GM21717 (cell line): ENCODE data around the gene DNAJB9.

Experiments
- ATAC-seq: cut with Tn5 transposase; IDR thresholded peaks from one replicate; pipeline ENCODE4 v1.9.1; 2021; ENCODE audit warnings: mild to moderate bottlenecking, moderate library complexity; ENCODE audit not compliant: unreplicated experiment

DNAJB9 gene

GRCh38 chr7:108604307-108605077, 34.8 kb downstream of the DNAJB9 start:
- no peak for ATAC-seq

DNA sequence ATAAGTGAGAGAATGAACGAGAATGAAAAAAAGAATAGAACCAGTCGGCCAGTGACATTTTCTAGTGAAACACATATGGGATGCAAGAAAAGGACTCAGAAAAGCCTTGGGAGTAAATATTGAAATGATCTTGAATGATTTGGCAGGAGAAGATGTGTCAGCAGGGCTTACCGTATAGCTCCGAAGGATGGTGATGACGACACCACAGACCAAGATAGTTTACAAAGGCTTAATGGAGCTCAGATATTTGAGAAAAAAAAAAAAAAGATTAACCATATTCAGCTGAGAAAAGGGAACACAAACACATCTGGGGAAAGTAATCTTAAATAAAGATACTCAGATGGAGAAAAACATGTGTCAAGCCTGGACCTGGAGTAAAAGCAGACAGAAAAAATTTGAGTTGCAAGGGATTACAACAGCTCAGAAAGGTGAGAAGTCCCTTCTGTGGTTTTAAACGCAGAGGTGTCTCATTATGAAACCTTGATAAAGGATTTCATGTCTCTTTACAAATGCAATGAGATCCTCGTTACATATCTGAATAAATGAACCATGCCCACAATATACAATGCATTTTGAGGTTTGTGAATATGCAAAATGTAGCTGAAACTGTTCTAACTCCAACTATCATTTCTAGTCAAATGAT, 36.0 kb downstream of the DNAJB9 start:
- ATAC-seq: no peak

- ATAC-seq: no peak
Measured at GRCh38 chr7:108609643-108610042, 40.0 kb downstream of the DNAJB9 start.

GRCh38 chr7:108611268-108611667, 41.6 kb downstream of the DNAJB9 start:
- ATAC-seq: no peak

DNA sequence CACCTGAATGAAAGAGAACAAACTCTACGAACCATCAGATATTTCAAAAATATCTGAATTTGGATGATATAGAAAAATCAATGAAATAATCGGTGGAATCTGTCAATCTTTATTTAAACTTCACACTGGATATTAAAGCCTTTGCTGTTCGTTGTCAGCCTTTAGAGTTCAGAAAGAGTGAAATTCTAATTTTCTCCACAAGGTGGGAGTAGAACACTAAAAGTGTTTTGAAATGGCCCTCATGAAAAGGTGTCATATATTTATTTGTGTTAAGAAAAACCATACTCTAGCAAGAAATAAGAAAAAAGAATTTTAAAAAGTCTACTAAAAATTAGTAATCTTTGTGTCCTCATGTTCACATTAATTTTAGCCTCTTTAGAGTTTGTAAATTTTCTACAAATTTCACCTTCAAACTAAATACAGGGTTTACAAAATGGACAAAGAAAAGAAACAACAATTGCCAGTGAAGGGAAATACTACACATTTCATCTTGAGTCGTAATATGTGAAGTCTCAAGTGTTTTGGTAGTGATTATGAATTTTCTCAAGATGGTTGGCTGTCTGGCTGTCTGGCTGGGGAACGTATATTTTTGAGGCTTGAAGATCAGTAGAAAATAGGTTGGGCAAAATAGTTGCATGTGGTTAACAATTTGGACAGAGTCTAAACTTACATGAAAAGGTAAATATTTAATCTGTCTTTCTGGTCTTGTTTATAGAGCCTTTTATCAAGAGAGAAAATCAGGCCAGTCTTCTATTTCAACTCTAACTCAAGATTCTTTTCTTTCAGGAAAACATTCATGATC, 43.7 kb downstream of the DNAJB9 start:
- peak; percentile 58 for ATAC-seq

DNA sequence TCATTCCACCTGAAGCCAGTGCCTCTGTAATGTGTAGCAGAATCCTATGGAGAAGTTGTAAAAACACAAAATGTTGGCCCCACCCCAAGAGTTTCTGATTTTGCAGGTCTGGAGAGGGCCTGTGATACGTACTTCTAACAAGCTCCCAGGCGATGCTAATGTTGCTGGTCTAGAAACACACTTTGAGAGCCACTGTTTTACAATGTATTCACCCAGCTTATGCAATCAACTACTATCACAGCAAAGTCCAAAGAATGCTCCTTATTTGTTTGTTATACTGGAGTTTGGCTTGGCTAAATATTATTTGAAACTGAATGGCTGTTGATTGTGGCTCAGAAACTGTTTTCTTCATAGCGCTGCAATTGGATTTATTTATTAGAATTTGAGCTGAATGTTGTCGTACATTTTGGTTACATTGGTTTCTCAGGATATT, 44.3 kb downstream of the DNAJB9 start:
- no peak for ATAC-seq

DNA sequence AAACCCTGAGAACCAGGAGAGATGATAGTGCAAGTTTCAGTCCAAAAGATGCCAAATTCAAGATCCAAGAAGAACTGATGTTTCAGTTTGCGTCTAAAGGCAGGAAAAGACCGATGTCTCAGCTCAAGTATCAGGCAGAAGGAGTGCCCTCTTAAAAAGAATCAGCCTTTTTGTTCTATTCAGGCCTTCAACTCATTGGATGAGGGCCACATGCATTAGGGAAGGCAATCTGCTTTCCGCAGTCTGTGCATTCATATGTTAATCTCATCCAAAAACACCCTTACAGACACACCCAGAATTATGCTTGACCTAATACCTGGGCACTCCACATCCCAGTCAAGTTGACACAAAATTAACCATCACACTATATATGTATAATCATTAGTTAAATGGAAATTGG, 45.2 kb downstream of the DNAJB9 start:
- ATAC-seq: no peak

DNA sequence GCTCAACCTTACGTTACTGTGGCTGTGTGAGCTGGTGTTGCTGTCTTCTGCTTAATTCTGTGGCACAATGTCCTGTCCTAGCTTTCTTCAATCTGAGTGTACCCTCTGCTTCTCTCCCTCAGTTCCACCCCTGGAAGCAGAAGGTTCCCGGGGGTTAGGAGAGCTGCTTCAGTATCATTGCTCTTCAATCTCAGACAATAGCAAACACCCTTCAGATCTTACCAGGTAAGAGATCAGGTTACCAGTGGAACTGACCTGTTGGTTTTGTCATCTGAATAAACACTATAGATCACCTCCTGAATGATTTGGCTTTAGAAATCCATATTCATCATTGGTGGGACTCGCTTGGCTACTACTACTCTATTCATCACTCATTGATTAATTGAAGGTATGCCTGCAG, 48.4 kb downstream of the DNAJB9 start:
- no peak for ATAC-seq

GRCh38 chr7:108623220-108623619, 53.5 kb downstream of the DNAJB9 start:
- ATAC-seq: peak; percentile 79
